ENCODE results near the gene ACOT12.

DNA sequence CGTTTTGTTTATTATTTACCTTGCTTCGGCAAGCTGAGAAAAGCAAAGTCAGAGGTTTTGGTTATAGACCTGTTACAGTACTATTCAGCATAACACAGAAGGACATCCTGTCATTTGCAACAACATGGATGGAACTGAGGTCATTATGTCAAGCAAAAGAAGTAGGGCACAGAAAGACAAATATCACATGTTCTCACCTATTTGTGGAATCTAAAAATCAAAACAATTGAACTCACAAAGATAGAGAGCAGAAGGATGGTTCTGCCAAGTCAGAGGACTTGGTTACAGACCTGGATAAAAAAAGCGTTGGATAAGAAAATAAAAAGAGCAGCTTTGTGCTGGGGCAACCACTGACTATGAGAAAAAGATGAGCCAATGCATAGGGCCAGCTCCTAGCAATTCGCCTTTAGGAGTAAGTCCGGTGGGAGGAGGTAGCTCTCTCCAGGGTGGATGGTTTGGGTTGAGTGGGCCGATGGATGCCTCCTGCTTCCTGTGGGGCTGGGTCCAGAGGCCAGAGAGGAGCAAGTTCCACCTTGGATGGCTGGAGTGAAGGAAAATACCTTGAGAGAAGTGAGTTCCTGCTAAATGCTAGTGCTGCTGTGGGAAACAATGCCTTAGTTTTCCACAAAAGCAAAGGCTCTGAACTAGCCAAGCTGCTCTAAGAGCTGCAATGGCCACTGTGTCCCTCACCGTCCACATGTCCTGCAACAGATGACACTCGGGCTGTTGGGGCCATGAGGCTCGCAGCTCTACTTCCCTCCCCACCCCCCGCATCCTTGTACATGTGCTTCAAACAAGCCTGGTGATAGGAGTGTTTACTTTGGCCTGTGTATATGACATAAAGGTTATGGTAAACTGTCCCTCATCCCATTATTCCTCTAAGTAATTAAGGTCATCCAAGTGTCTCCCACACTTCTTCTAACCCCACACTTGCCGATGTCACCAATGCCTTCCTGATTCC lies 38.4 kb downstream of the ACOT12 start:
- TF ChIP-seq POLR2AphosphoS5 (IDR thresholded peaks at IDR 0.05; ENCODE audit: insufficient read depth in 1 of 2, low read depth in 1 of 2) (no peak), CTCF (IDR thresholded peaks at IDR 0.05) (no peak), POLR2A (IDR thresholded peaks at IDR 0.05) (no peak)
